ENCODE data around the gene PDP2. TPM values are rescaled to one million over a fixed set of nuclear protein-coding genes. Genes with fewer than 3 reads are reported as not detected.

PDP2 gene
- total and polyA plus RNA-seq, 9 of the 15 experiments (the other 6 are each of a cell fraction or from before 2014, with no cell fraction given): 2.5 to 24.3 (median 7.2) TPM

DNA sequence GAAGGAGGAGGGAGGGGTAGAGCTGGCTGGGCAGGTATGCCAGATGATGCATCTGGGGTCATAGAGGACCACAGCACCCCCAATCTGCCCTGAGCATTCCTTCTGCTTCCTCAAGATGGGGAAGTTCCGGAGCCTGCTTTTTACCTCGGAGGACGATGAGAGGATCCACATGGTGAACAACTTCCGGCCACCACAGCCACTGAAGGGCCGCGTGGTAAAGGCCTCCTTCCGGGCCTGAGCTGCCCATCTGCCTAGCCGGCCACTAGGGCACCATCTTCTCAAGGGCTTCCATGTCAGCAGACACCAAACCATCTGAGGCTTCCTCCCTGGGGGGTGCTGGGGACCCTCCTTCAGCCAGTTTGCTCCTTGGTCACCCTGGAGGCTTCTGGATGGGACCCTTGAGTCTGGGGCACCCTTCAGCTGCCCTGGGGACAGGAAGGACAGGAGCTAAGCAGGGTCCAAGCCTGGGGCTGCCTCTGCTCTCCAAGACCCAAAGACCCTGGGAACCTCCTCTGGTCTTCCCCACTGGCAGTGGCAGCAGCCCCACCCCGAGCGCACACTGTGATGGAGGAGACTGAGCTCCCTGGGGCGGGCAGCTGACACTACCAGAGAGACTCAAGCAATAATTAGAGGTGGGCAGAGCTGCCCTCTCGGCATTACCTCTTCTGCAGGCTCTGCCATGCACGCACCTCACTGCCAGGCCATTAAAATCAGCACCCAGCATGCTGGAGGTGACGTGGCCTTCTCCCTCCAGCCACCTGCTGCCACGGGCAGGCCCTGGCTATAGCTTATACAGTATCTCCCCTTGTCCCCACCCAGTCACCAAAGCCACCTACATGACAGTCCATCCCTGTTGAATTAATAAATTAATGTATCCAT is 26.8 kb upstream of the PDP2 start:
- DNase-seq (ENCODE audit: extremely low read depth in 1 of 4, low spot score in 3 of 4): peak in 2 of 4 experiments; percentile 14 to 17
- H3K27me3 ChIP-seq (ENCODE audit: control insufficient read depth in 2 of 2, insufficient read depth in 2 of 2, low read length in 2 of 2): no peaks in the 10 kb centered on the region; a peak in 1 of 5 replicates
- ChIA-PET CTCF (ENCODE audit: low intra/inter-chr PET ratio) (no interaction called here), POLR2A (interaction anchor here (0.7 to 1.1 kb wide), 6 partner anchors 10 to 667 kb away, joined by 3 read pairs; no protein-coding TSS in a partner anchor)
- no peak for ATAC-seq
- no peaks in the 10 kb centered on the region for H4K20me1 ChIP-seq (replicated peaks; ENCODE audit: control insufficient read depth, insufficient read depth, low read length)
- H3K4me1 ChIP-seq (replicated peaks in 1 of 2; ENCODE audit: control insufficient read depth in 2 of 2, insufficient read depth in 2 of 2, low read length in 2 of 2): peaks cover 4 to 5% of the 10 kb centered on the region in 2 experiments; a peak in 4 of 5 replicates
- in situ Hi-C loops (cut with MboI) (no loop called here), intact Hi-C loops (cut with micrococcal nuclease) (no loop called here)
- BruUV-seq (replicated peaks): no TSS peak
- 28% methylated on average over 14 of the region's 15 CpGs for WGBS (ENCODE audit: insufficient coverage, low coverage, missing lambda C conversion rate)
- TF ChIP-seq PHF20 (IDR thresholded peaks at IDR 0.05; ENCODE audit: partially characterized antibody) (no peak), MAX (CRISPR knock-in tag; IDR thresholded peaks at IDR 0.05) (peak; percentile 36; the same call in 1 of the 2 replicates), ZBTB9 (CRISPR knock-in tag; IDR thresholded peaks at IDR 0.05) (peak; percentile 88; the same call in 1 of the 2 replicates), GABPA (tag; conservative IDR thresholded peaks at IDR 0.05; ENCODE audit: low read depth) (peak; percentile 51; the same call in 1 of the 2 replicates), GABPB1 (CRISPR knock-in tag; IDR thresholded peaks at IDR 0.05) (peak; percentile 26; the same call in 1 of the 2 replicates)
- H3K9me3 ChIP-seq (replicated peaks; ENCODE audit: control insufficient read depth, insufficient read depth, low read depth, low read length): no peaks in the 10 kb centered on the region
- H3K79me2 ChIP-seq (ENCODE audit: control insufficient read depth, insufficient read depth, low read length): no peaks in the 10 kb centered on the region
- H3K36me3 ChIP-seq (ENCODE audit: control insufficient read depth, insufficient read depth, low read length): no peaks in the 10 kb centered on the region
- H3K4me3 ChIP-seq: no peak overlapping the region
- no peak overlapping the region for H3K4me2 ChIP-seq (ENCODE audit: insufficient read depth, low read length)
- H3K9me1 ChIP-seq (ENCODE audit: control insufficient read depth, insufficient read depth, low read length): no peaks in the 10 kb centered on the region
- peak overlapping the region in 1 of 2 experiments; percentile 50; a peak in 1 of 4 replicates for H3K9ac ChIP-seq (ENCODE audit: insufficient read depth in 1 of 2, low read depth in 2 of 2, low read length in 2 of 2)
- no peak for FAIRE-seq
- H3K27ac ChIP-seq (ENCODE audit: extremely low read depth, low read depth, low read length): no peak overlapping the region
- H2AFZ ChIP-seq (ENCODE audit: low read depth, low read length): 0 out of 2 replicates have a peak overlapping the region, but pooled peaks have one; percentile 5

Data from K562 (cell line).